ENCODE data around the gene FUT7. TPM values are rescaled to one million over a fixed set of nuclear protein-coding genes. Genes with fewer than 3 reads are reported as not detected.

The FUT7 gene
- total RNA-seq, 4 donors from 2014 or later = 0.60 TPM; not detected in 3

DNA sequence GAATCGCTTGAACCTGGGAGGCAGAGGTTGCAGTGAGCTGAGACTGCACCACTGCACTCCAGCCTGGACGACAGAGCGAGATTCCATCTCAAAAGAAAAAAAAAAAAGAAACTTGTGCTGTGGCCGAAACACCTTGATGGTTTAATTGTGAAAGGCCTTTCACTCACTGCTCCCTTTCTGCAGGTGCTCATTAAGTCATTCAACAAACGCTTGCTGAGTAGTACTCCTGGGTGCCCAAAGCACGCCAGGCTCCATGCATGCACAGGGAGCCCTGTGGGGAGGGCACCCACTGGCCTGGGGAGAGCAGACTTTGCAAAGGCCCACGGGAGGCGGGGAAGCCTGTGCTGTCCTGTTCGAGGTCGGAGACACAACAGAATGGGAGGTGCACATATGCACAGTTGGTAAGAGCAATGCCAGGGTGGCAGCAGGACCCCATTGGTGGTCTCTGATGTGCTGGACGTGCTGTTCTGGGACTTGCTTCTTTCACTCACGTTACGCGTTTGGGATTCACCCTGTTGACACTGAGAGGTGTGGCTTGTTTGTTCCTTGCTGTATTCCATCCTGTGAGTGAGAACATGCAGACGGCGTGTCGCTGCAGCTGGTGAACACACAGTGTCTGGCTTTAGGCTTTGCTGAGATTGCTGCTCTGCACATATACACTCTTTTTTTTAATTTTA, 25.0 kb upstream of the FUT7 start:
- DNase-seq (ENCODE audit: low spot score in 2 of 2) = no peak
- no peaks in the 10 kb centered on the region for H3K9me3 ChIP-seq
- H3K4me3 ChIP-seq = no peak overlapping the region
- 66 to 72% methylated on average over 17 of the region's 17 CpGs for WGBS, 2 donors
- no peaks in the 10 kb centered on the region for H3K36me3 ChIP-seq
- peaks cover 3 to 61% (median 33%) of the 10 kb centered on the region in 4 donors for H3K4me1 ChIP-seq
- no peak for TF ChIP-seq EP300 (IDR thresholded peaks at IDR 0.05)
- no peak for TF ChIP-seq POLR2A (IDR thresholded peaks at IDR 0.05)
- TF ChIP-seq, protein P1, sequence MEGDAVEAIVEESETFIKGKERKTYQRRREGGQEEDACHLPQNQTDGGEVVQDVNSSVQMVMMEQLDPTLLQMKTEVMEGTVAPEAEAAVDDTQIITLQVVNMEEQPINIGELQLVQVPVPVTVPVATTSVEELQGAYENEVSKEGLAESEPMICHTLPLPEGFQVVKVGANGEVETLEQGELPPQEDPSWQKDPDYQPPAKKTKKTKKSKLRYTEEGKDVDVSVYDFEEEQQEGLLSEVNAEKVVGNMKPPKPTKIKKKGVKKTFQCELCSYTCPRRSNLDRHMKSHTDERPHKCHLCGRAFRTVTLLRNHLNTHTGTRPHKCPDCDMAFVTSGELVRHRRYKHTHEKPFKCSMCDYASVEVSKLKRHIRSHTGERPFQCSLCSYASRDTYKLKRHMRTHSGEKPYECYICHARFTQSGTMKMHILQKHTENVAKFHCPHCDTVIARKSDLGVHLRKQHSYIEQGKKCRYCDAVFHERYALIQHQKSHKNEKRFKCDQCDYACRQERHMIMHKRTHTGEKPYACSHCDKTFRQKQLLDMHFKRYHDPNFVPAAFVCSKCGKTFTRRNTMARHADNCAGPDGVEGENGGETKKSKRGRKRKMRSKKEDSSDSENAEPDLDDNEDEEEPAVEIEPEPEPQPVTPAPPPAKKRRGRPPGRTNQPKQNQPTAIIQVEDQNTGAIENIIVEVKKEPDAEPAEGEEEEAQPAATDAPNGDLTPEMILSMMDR (IDR thresholded peaks at IDR 0.05) = no peak
- peaks cover 0 to 20% of the 10 kb centered on the region in 2 donors for H3K27me3 ChIP-seq
- H3K27ac ChIP-seq = peak overlapping the region in 1 of 4 donors; percentile 92

DNA sequence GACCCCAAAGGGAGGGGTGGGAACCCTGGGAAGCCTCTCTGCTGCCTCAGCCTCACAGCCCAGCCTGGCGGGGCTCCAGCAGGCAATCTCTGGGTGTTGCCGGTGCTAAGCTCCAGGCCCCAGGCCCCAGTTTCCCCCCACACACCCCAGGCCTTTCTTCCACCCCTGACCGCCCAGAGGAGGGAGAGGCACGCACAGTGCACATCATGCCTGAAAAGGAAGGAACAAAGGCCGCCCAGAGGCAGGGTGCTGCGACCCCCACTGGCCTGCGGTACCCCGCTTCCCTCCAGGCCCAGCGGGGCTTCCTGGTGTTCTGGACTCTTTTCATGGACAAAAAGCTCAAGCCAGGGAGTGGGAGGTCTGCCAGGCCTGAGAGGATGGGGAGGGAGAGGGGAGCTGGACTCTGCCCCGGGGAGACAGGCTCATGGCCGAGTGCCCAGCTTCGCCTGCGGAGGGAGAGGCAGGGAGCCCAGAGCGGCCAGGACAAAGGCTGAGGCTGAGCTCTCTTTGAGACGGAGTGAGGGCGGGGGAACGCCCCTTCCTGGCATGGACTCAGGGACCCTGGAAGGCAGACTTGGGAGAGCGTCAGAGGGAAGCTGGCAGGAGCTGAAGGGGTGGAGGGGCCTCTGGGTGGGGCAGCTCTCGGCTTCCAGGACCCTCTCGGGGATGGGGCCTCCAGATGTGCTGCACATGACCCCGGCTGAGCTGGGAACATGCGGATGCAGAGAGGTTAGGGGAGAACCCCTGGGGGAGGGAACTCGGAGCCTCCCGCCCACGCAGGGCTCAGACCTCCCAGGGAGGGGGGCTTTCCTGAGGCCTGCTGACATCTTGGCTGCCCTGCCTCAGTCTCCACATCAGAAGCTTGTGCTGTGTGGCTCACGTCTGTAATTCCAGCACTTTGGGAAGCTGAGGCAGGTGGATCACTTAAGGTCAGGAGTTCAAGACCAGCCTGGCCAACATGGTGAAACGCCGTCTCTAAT, 23.8 kb upstream of the FUT7 start:
- TF ChIP-seq EP300 (IDR thresholded peaks at IDR 0.05) (peak; percentile 10 to 64), POLR2A (IDR thresholded peaks at IDR 0.05) (no peak)
- TF ChIP-seq, protein P1 (IDR thresholded peaks at IDR 0.05) = peak in 1 of 5 experiments; percentile 7

DNA sequence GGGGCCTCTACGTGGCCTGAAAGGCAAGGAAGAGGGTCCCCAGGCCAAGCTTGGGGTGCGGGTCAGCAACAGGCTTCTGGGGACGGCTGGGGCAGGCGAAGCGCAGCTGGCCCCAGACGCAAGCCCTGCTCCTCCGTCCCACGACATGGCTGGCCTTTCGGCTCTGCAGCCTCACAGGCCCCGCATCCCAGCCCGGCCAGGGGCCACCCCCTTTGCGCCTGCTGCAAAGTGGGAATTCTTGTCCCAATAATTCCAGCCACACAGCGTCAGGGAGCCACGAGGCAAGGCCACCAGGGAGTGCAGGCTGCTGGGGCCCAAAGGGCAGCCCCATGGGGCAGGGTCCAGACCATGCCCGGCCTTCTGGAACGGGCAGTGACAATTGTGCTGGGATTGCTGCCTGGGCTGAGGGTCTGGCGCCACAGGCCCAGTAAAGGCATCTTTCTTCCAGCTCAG, 23.1 kb upstream of the FUT7 start:
- TF ChIP-seq, protein P1 (IDR thresholded peaks at IDR 0.05) = no peak
- TF ChIP-seq EP300 (IDR thresholded peaks at IDR 0.05) = peak in 1 of 2 donors; percentile 38
- H3K27ac ChIP-seq = peak overlapping the region; percentile 76 to 92 (median 88)
- H3K36me3 ChIP-seq = no peaks in the 10 kb centered on the region
- H3K27me3 ChIP-seq = peaks cover 0 to 20% of the 10 kb centered on the region in 2 donors
- H3K9me3 ChIP-seq = no peaks in the 10 kb centered on the region
- H3K4me1 ChIP-seq = peaks cover 3 to 68% (median 33%) of the 10 kb centered on the region in 4 donors
- no peak for DNase-seq (ENCODE audit: low spot score in 2 of 2)
- 17 to 52% methylated on average over 1 to 16 of the region's 17 CpGs for WGBS, 2 donors
- peak overlapping the region in 1 of 4 donors; percentile 55 for H3K4me3 ChIP-seq

More for the DNA sequence above, 23.8 kb upstream of the FUT7 start:
- Histone ChIP-seq H3K9me3 (no peaks in the 10 kb centered on the region), H3K36me3 (no peaks in the 10 kb centered on the region), H3K27me3 (peaks cover 0 to 20% of the 10 kb centered on the region in 2 donors), H3K4me1 (peaks cover 3 to 68% (median 33%) of the 10 kb centered on the region in 4 donors), H3K4me3 (peak overlapping the region in 1 of 4 donors; percentile 11), H3K27ac (peak overlapping the region; percentile 76 to 92 (median 88))
- 12 to 19% methylated on average over 25 to 27 of the region's 28 CpGs for WGBS, 2 donors
- DNase-seq (ENCODE audit: low spot score in 2 of 2) = peak; percentile 78 to 88

DNA sequence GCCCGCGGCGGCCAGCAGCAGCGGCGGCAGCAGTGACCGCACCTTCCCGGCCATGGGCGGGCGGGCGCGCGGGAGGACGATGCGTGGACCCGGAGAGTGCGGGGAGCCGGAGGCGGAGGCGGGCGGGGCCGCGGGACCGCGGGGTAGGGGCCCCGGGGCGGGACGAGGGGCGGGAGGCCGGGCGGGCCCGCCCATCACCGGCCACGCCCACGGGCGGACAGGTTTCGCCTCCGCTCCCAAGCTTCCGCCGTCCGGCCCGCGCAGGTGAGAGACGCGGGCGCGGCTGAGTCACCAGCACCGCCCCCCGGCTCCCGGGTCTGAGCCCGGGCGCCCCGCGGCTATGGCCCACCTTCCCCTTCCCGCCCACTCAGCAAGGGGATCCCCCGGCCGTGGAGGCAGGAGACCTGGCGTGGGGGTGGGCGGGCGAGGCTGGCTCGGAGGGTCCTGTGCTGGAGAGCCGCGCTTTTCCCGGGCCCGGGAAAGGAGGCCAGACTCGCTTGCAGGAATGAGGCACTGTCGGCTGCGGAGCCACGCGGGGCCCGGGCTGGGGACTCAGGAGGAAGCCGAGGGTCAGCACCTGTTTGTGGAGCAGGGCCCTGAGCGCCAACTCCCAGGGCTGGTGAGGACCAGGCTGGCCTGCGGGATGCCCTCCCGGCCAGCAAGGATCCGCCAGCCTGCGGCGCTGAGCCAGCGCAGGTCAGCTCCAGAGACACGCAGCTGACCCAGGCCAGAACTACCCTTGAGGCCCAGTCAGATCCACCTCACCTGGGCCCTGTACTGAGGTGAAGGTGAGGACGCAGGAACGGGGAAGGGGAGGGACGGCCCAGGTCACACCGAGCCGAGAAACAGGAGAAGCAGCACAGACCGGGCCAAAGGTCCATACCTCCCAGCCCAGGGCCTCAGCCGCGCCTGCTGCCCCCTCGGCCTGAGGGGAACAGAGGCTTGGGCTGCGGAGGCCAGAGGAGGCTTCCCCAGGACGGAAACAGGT, 22.4 kb upstream of the FUT7 start, which contains the start of gene ENTPD2:
Gene ENTPD2, minus strand, starts transcription at position 118 of the 988 bp plus-strand sequence. Its CDS starts 64 bp downstream, at position 54.
- Histone ChIP-seq H3K36me3 (no peaks in the 10 kb centered on the region), H3K4me1 (peaks cover 3 to 74% (median 35%) of the 10 kb centered on the region in 4 donors), H3K4me3 (peak within 1 kb of the TSS; percentile 32 to 55 (median 40)), H3K27ac (peak within 1 kb of the TSS; percentile 76 to 92 (median 88)), H3K9me3 (no peaks in the 10 kb centered on the region), H3K27me3 (peaks cover 0 to 25% of the 10 kb centered on the region in 2 donors)
- TF ChIP-seq, protein P1 (IDR thresholded peaks at IDR 0.05) = no peak
- TF ChIP-seq POLR2A (IDR thresholded peaks at IDR 0.05) (no peak), EP300 (IDR thresholded peaks at IDR 0.05) (no peak)
- WGBS, 2 donors = 21 to 26% methylated on average over 25 to 43 of the region's 90 CpGs
- DNase-seq (ENCODE audit: low spot score in 2 of 2) = no peak

All from tibial nerve (tissue), 4 donors.